IPS DF 19.7 (cell line): Measurements from ENCODE around the gene RASGRP4.
"Not testable (repeated sequence)": the region's sequence is repeated elsewhere in the genome, so short reads cannot be mapped to it uniquely, and the experiment has no call there.

Experiments used
- DNase-seq: peaks from one replicate; pipeline ENCODE4 v3.0.0-alpha.2; 2013; ENCODE audit warnings: low read depth, low spot score

Gene RASGRP4

DNA sequence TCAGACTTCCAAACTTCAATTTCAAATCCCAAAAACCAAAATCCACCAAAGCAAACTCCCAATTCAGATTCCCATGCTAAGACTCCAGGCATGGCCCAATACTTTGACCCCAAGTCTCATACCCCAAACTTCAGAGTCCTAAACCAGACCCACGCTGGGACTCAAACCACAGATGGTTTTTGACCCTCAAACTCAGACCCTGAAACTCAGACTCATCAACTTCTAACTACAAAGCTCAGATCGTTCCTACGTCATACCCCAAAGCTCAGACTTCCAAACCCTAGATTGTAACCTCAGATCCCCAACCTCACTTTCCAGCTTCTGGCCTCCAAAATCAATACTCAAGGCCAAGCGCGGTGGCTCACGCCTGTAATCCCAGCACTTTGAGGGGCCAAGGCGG, 19.3 kb upstream of the RASGRP4 start:
- no peak for DNase-seq

DNA sequence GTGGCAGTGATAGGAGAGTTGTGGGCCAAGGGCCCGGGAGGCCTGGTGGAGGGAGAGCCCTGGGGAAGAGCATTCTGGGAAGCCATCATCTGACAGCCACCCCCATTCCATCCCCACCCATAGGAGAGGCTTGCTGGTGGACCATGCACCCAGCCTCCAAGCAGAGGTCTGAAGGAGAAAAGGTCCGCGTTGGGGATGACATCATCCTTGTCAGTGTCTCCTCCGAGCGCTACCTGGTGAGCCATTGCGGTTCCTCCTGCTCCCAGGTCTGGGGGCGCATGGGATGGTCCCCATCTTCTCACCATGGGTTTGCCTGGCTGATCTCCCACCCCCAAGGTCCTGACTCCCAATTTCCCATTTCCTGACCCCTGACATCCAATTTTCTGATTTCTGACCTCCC, 18.0 kb upstream of the RASGRP4 start:
- DNase-seq = no peak

DNA sequence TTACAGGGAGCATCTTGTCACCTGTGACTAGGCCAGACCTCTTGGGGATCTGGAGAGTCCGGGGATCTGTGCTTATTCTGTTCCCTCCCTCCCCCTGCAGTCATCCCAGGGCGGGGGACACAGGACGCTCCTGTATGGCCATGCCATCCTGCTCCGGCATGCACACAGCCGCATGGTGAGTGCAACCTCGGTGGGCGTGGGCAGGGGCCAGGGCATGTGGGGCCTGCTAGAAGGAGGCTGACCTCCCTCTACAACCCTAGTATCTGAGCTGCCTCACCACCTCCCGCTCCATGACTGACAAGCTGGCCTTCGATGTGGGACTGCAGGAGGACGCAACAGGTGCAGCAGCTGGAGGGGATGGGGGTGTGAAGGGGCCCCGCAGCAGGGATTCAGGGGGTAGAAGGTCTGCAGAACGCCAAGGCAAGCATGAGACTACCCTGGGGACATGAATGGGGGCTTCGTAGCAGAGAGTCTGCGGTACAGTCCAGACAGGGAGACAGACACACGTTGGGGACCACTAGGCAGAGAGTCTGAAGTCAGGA, 17.5 kb upstream of the RASGRP4 start:
- no peak for DNase-seq

DNA sequence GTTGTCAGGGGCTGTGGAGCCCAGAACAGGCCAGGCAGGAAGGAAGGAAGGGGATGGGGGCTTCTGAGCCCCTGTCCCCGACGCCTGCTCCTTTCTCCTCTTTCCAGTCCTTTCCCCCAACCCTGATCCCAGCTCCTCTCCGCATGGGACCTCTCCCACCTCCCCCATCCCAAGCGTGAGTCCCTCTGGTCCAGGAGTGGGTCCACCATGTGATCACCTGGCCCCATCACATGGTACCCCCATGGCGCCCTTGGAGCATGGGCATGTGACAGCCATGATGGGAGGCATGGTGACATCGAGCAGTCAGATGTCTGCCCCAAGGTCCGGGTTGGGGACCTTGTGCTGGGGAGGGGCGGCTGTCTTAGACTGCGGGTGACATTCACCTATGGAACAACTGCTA, 16.7 kb upstream of the RASGRP4 start:
- no peak for DNase-seq

DNA sequence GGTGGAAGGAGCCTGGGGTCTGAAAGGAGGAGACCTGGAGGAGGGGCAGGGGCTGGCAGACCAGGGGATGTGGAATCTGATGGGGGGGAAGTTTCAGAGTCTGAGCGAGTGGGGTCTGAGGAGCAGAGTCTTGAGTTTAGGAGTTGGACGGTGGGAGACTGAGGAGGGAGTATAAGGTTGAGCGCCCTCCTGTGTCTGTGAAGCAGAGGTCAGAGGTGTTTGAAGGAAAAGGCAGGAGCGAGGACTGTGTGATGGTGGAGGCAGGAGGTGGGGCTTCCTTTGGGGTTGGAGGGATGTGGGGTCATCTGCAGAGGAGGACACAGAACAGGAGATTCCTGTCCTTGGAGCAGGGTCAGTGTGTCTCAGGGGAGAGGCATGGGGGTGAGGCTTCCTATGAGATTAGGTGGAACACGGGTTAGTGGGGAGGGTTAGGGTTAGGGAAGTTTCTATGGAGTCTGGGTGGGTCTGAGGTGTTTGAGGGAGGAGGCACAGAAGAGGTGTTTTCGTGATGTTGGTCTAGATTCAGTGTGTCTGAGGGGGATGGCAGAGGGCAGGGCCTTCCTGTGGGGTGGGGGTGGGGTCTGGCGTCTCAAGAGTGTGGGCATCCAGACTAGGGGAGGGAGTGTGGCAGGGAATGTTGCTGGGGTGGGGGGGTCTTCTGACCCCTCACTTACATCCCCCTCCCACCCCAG, 15.8 kb upstream of the RASGRP4 start:
- DNase-seq = no peak

DNA sequence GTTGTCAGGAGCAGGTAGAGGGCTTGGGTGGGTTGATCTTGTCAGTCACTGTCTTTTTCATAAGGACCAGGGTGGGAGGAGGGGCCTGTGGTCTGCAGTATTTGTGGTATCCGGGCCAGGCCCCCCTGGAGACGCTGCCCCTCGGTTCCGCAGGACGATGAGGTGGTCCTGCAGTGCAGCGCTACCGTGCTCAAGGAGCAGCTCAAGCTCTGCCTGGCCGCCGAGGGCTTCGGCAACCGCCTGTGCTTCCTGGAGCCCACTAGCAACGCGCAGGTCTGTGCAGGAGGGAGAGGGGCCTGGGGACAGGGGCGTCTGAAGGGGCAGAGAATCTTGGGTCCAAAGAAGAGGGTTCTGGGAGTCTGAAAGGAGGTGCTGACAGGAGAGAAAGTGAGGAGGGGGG, 14.6 kb upstream of the RASGRP4 start:
- DNase-seq = no peak

DNA sequence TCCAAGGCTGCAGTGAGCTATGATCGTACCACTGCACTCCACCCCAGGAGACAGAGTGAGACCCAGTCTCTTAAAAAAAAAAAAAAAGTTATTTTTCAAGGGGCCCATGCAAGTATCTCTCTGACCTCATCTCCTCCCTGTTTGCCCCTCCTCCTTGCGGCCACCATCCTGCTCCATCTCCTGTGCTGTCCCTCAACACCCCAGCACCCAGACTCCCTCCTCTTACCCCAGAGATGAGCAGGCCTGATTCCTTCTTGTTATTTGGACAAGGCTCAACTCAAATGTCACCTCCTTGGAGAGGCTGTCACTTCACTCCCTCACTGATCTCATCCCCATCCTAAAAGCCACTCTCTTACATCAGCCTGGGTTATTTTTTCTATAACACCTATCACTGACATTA, 11.9 kb upstream of the RASGRP4 start:
- no peak for DNase-seq

DNA sequence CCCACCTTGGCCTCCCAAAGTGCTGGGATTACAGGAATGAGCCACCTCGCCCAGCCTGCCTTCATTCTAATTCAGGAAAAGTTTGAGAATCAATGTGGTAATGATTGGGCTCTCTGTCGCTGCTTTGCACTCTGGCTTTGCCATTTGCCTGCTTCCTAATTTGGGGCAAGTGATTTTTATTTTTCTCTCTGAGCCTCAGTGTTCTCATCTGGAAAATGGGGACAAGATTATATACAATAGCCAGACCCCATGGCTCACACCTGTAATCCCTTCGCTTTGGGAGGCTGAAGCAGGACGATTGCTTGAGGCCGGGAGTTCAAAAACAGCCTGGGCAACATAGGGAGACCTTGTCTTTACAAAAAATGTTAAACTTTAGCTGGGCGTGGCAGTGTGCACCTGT, 11.3 kb upstream of the RASGRP4 start:
- DNase-seq = no peak

DNA sequence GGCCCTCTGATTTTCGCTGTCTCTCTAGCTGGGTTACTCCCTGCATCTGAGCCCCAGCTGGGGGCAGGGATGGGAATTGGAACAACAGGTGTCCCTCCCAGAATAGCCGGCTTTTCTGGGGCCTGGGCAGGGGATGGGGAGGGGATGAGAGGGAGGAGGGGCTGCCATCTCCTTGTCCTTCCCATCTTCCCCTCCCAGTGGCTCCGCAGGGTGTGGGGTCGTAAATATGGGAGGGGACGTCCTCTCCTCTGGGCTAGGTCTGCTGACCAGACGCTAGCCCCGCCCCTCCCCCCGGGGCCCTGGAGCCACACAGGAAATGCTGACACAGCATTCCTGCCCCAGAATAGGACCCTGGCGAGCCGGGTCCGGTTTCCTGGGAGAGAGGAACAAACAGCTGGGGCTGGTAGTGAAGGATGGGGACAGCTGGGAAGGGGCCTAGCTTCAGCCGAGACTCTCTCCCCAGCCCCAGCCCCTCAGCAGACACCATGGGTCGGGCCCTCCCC, 8.6 kb upstream of the RASGRP4 start:
- no peak for DNase-seq

DNA sequence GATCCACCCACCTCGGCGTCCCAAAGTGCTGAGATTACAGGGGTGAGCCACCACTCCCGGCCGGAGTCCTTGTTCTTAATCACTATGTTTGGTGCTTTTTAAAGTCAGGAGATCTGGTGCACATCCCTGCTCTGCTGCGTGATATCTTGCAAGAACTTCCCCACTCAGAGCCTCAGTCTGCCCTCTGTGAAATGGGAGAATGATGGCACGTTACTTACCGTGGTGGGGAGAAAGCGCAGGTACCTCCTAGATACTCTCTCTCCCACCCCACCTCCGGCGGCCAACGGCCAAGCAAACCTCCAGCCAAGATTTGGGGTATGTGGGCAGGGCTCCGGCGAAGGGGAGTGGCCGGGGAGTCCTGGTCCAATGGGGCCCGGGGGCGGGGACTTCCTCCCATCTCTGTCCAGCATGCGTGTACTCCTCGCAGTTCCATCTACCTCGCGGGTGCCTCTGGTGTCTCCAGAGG, 7.3 kb upstream of the RASGRP4 start, which contains the start of gene RYR1:
Gene RYR1, plus strand, starts transcription at position 424 of the 466 bp plus-strand sequence. CDS start 139 bp downstream, outside the sequence.
- no peak for DNase-seq

DNA sequence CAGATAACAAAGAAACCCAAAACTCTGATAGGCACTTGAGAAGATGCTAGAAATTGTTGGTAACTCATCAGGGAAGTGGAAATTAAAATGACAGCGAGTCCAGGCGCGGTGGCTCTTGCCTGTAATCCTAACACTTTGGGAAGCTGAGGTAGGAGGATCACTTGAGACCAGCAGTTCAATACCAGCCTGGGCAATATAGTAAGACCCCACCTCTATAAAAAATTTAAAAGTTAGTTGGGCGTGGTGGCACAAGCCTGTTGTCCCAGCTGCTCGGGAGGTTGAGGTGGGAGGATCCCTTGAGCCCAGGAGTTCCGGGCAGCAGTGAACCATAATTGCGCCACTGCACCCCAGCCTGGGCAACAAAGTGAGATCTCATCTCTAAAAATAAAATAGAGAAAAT, 4.9 kb upstream of the RASGRP4 start:
- no peak for DNase-seq

DNA sequence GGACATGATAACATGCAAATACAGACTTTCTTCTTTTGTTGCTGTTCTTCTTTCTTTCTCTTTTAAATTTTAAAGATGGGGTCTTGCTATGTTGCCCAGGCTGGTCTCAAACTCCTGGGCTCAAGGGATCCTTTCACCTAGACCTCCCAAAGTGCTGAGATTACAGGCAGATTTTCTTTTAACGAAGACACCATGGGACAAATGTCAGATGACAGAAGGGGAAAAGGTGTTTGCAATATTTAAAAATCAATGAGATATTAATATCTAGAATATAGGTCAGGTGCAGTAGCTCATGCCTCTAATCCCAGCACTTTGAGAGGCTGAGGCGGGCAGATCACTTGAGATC, 3.8 kb upstream of the RASGRP4 start:
- DNase-seq = no peak

DNA sequence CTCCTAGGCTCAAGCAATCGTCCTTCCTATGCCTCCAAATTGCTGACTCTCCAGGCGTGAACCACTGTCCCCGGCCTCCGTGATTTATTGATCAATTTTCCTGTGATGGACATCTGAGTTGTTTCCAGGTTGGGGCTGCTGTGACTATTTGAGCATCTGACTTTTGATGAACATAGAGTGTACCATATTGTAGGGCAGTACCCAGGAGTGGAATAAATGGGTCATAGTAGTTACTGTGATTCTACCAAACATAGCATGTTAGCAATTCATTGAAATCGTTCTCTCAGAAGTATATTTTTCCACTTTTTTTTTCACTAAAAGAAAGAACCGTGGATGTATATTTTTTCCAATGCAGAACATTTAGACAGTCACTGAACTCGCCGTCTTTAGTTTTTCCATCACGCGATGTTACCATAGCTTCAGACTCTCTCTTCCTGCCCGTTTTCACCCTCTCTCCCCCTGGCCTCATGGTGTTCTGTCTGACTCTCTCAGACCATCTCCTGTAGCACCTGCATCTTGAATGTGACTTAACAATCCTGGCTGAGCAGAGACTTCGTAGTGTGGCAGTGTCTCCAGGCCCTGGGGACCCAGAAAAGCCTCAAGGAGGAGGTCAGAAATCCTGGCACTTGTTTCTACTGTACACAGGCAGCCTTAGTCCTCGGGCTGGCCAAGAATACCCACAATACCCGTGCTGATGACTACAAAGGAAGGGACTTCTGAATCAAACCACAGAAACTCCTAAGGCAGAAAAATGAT, 3.2 kb upstream of the RASGRP4 start:
- no peak for DNase-seq

DNA sequence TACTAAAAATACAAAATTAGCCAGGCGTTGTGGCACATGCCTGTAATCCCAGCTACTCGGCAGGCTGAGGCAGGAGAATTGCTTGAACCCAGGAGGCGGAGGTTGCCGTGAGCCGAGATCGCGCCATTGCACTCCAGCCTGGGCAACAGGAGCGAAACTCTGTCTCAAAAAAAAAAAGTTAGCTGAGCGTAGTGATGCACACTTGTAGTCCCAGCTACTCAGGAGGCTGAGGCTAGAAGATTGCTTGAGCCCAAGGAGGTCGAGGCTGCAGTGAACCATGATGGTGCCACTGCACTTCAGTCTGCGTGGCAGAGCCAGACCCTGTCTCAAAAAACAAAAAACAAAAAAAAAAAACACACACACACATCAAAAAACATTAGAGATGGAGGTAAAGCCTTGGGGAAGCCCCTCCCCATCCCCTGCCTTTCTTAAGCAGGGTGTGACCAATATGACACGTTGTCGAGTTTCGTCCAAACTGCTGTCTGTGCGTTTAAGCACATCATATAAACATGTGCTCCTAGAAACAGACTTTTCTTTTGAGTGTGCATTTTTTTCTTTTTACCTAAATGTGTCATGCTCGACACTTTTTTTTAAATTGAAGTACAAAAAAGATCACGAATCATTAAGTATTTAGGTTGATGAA, 1.1 kb upstream of the RASGRP4 start:
- DNase-seq = not testable (repeated sequence)

DNA sequence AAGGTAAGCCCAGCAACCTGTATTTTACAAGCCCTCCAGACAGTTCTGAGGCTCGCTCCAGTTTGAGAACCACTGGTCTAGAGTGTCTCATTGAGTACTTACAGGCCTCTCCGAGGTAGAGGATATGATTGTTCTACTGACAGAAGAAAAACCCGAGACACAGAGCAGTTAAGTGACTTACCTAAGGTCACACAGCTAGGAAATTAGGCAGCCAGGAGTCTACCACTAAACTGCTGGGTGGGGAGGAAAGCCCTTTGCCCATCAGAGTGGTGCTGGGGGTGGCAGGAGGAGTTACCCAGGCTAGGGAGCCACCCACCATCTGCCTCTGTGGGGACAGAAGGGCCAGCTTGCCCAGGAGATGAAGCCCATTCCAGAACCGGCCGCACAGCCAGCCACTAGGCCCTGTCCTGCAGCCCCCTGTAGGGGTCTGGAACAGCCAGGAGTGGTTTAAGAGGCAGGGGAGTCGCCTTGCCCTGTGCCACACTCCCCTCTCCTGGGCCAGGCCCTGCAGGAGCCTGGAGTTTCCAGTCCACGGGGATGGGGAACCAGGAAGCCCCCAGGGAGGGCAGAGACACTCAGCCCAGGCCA, 703 bp downstream of the RASGRP4 start:
- DNase-seq = no peak

DNA sequence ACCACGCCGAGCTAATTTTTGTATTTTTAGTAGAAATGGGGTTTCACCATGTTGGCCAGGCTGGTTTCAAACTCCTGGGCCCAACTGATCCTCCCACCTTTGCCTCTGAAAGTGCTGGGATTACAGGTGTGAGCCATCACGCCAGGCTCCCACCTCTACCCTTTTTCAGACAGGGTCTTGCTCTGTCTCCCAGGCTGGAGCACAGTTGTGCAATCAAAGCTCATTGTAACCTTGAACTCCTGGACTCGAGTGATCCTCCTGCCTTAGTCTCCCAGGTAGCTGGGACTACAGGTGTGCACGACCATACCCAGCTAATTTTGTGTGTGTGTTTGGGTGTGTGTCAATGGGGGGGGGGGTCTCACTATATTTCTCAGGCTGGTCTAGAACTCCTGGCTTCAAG, 1.7 kb downstream of the RASGRP4 start:
- no peak for DNase-seq

DNA sequence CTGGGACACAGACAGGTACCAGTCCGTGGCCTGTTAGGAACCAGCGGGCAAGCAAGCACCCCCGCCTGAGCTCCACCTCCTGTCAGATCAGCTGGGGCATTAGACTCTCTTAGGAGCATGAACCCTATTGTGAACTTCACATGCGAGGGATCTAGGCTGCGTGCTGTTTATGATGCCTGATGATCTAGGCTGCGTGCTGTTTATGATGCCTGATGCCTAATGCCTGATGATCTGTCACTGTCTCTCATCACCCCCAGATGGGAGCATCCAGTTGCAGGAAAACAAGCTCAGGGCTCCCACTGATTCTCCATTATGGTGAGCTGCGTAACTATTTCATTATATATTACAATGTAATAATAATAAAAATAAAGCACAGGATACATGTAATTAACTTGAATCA, 3.6 kb downstream of the RASGRP4 start:
- no peak for DNase-seq

DNA sequence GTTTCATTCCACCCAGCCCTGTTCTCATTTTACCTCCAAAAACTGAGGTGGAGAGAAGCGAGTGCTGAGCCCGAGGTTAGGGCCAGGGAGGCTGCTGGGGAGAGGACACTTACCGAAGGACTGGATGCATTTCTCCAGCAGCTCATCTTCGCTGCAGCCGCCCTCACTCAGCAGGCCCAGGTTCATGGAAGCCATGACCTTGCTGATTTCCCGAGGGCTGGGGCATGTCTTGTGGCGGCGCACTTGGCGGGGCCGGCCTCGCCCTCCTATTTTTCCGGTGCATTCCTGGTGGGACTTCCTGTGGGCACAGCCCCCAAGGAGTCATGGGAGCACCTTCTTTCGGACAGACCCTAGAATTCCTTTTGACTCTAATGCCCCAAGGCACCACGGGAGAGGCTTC, 4.2 kb downstream of the RASGRP4 start:
- no peak for DNase-seq

DNA sequence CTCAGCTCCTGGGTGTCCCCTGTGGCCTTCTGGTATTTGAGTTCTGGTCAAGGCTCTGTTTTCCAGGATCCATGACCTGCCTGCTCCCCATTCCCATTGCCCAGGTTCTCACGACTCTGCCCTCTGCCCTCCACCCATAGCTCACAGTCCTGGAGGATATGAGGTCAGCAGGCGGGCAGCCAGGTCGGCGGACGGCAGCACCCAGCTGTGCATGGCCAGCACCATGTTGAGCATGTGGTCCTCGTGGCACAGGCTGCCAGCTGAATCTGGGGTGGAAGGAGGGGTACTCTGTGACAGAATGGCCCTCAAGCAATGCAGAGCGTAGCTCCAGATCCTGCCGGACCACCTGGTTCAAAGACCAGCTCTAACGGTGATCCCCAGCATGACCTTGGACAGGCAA, 5.1 kb downstream of the RASGRP4 start:
- no peak for DNase-seq

DNA sequence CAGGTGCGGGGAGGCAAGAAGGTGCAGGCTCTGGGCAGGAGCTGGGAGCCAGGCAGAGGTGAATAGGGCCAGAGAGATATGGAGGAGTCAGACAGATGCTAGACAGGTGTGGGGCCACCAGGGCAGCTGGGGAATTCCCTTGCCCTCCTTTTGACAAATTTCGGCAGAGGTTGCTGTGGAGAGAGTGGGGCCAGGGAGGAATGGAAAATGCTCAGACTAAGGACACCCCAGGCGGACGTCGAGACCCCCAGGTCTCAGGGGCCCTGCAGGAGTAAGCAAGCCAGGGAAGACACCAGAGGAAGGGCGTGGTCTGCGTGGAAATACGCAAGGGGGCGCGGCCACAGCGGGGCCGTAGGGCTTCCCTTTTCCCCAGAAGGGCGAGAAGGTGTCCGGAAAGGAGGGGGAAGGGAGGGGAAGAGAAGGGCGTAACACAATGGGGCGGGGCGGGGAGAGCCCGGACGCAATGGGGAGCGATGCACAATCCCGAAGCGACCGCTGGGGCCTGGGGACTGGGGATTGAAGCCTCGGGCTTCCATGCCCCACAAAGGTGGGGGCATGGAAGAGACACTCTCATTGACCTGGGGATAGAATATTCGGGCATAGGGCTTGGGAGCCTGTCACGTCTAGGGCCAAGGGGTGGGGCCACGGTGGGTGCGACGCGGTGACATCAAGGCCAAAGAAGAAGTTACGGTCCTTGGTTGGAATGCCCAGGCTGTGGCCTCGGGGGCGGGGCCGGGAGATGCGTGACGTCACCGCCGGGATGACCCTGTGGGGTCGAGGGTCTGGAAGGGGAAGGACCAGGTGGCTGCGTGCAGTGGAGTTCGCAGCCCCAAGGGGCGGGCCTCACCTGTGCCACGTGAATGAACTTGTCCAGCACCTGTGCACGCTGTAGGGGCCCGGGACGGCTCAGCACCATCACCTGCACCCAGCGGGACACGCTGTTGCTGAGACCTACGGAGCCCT, 8.2 kb downstream of the RASGRP4 start:
- no peak for DNase-seq

DNA sequence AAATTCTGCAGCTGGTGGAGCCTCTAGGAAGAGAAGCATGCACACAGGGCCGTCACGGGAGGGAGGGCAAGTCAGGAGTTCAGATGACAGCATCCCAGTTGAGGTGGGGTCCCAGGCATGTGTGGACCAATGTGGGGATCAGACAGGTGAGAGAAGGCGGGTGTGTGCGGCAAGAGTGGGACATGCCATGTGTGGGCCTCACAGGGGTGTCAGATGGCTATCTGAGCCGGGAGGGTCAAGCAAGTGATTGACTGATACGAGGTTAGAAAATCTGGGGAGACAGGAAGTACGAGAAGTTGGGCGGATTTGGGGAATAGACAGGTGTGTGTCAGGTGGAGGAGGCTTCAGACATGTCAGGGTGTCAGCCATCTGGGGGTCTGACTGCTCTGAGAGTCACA, 8.9 kb downstream of the RASGRP4 start:
- no peak for DNase-seq
